Measurements from ENCODE around the gene GALNT14. TPM values are rescaled to one million over a fixed set of nuclear protein-coding genes. Genes with fewer than 3 reads are reported as not detected.

The GALNT14 gene
- total RNA-seq, 4 donors from 2014 or later: 3.2 to 6.6 (median 4.7) TPM

DNA sequence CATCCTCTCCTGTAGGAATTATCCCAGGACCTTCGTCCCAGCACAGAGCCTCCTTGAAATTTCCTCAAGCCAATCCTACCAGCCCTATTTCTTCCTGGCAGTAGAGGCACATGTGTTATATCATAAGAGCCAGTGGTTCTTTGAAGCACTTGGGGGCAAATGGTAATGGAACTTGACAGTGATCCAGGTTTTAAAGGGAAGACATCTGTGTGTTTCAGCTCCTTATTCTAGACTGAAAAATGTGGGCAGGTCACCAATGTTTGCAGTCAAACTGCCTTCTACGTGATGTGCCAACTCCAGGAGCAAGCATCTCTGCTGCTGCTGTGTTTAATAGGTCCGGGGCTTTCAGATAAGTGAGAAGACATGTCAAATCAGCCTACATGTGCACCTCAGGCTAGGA, 157.1 kb downstream of the GALNT14 start:
- 76% methylated on average over 3 of the region's 3 CpGs for WGBS
- no peak for TF ChIP-seq POLR2A (IDR thresholded peaks at IDR 0.05)
- TF ChIP-seq, protein P1, sequence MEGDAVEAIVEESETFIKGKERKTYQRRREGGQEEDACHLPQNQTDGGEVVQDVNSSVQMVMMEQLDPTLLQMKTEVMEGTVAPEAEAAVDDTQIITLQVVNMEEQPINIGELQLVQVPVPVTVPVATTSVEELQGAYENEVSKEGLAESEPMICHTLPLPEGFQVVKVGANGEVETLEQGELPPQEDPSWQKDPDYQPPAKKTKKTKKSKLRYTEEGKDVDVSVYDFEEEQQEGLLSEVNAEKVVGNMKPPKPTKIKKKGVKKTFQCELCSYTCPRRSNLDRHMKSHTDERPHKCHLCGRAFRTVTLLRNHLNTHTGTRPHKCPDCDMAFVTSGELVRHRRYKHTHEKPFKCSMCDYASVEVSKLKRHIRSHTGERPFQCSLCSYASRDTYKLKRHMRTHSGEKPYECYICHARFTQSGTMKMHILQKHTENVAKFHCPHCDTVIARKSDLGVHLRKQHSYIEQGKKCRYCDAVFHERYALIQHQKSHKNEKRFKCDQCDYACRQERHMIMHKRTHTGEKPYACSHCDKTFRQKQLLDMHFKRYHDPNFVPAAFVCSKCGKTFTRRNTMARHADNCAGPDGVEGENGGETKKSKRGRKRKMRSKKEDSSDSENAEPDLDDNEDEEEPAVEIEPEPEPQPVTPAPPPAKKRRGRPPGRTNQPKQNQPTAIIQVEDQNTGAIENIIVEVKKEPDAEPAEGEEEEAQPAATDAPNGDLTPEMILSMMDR (IDR thresholded peaks at IDR 0.05): no peak
- TF ChIP-seq POLR2AphosphoS5 (IDR thresholded peaks at IDR 0.05): no peak
- TF ChIP-seq EP300 (IDR thresholded peaks at IDR 0.05): no peak
- Histone ChIP-seq H3K27me3 (no peaks in the 10 kb centered on the region), H3K36me3 (no peaks in the 10 kb centered on the region), H3K9me3 (no peaks in the 10 kb centered on the region), H3K4me3 (no peak overlapping the region), H3K4me1 (no peaks in the 10 kb centered on the region), H3K27ac (no peak overlapping the region)
- DNase-seq (ENCODE audit: low spot score in 2 of 2): no peak

DNA sequence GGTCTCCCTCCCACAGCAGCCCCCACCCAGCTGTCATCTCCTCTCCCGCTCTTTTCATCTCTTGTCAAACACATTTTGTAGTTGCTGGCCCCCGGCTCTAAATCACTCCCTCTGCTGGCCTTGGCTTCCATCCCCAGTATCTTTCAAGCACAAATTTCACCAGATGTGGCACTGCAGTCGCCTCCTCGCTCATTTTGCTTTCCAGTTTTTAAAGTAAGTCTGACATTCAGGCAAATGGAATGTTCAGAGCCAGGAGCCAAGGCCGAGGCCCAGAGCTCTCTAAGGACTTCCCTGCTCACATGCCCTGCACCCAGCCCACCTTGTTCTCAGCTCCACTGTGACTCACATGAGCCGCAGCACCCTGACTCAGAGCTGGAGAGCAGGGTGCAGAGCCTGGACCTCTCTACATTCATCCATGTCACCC, 158.4 kb downstream of the GALNT14 start:
- Histone ChIP-seq H3K4me1 (no peaks in the 10 kb centered on the region), H3K36me3 (no peaks in the 10 kb centered on the region), H3K27ac (no peak overlapping the region), H3K9me3 (no peaks in the 10 kb centered on the region), H3K27me3 (no peaks in the 10 kb centered on the region), H3K4me3 (no peak overlapping the region)
- WGBS: 49% methylated on average over 6 of the region's 6 CpGs
- no peak for DNase-seq (ENCODE audit: low spot score in 2 of 2)
- TF ChIP-seq POLR2AphosphoS5 (IDR thresholded peaks at IDR 0.05): no peak
- TF ChIP-seq POLR2A (IDR thresholded peaks at IDR 0.05): no peak
- no peak for TF ChIP-seq EP300 (IDR thresholded peaks at IDR 0.05)
- TF ChIP-seq, protein P1 (IDR thresholded peaks at IDR 0.05): no peak

DNA sequence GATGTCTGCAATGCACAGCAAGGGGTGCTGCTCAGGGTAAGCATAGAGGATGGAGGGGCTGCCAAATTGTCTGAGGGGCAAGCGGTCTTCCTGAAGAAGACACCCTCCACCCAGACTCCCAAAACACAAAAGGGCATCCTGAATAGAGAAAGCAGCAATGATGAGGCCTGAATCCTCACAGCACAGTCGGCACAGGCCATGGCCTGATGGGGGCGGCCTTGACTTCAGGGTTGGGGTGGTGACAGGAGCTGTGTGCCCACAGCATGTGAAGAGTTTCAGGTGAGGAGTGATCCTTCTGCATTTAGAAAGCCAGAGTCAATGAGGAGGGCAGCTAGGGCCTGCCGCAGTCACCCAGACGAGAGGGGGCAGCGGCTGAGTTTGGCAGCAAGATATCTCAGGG, 159.4 kb downstream of the GALNT14 start:
- no peak overlapping the region for H3K27ac ChIP-seq

DNA sequence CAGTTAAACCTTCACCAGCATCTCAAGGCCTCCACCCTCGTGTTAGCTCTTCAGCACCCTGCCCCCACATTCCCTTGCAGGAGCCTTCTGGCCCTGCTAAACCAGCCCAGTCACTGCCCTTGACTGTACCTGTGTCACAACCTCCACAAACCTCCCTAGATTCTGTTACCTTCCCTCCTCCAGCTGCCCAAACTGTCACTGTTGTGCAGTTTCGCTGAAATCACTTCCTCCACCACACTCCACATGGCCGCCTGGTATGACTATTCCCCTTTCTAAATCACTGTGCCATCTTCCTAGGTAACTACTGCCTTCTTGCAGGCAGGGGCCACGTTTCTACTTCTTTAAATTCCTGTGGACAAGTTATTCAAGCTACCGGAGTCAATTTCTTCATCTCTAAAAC, 160.2 kb downstream of the GALNT14 start:
- Histone ChIP-seq H3K36me3 (no peaks in the 10 kb centered on the region), H3K27ac (no peak overlapping the region), H3K4me1 (no peaks in the 10 kb centered on the region), H3K4me3 (no peak overlapping the region), H3K9me3 (no peaks in the 10 kb centered on the region), H3K27me3 (no peaks in the 10 kb centered on the region)
- DNase-seq (ENCODE audit: low spot score in 2 of 2): no peak
- TF ChIP-seq EP300 (IDR thresholded peaks at IDR 0.05) (no peak), POLR2A (IDR thresholded peaks at IDR 0.05) (no peak), POLR2AphosphoS5 (IDR thresholded peaks at IDR 0.05) (no peak)
- TF ChIP-seq, protein P1 (IDR thresholded peaks at IDR 0.05): no peak
- WGBS: 85% methylated on average over 5 of the region's 5 CpGs

More for the DNA sequence above, 159.4 kb downstream of the GALNT14 start:
- no peak for DNase-seq (ENCODE audit: low spot score in 2 of 2)
- Histone ChIP-seq H3K4me1 (no peaks in the 10 kb centered on the region), H3K4me3 (no peak overlapping the region), H3K9me3 (no peaks in the 10 kb centered on the region), H3K27me3 (no peaks in the 10 kb centered on the region), H3K36me3 (no peaks in the 10 kb centered on the region)
- TF ChIP-seq, protein P1 (IDR thresholded peaks at IDR 0.05): no peak
- TF ChIP-seq POLR2A (IDR thresholded peaks at IDR 0.05) (no peak), EP300 (IDR thresholded peaks at IDR 0.05) (no peak), POLR2AphosphoS5 (IDR thresholded peaks at IDR 0.05) (no peak)
- 93% methylated on average over 6 of the region's 6 CpGs for WGBS

DNA sequence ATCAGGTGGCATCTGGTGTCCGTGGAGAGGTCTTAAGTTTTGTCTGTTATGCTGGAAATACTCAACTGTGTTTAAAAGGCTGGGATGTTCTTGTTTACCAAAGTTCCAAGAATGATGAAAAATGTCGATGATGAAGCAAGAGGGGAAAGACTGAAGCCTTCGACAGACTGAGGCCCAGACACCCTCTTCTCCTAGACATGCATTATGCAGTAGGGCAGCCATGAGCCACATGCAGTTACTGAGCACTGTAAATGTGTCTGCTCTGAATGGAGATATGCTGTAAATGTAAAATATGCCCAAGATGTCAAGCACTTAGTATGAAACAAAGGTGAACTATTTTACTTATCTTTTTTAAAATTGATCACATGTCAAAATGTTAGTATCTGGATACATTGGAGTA, 163.1 kb downstream of the GALNT14 start:
- Histone ChIP-seq H3K27ac (no peak overlapping the region), H3K36me3 (no peaks in the 10 kb centered on the region), H3K4me3 (no peak overlapping the region), H3K27me3 (peaks cover 3% of the 10 kb centered on the region), H3K9me3 (no peaks in the 10 kb centered on the region), H3K4me1 (no peaks in the 10 kb centered on the region)
- TF ChIP-seq POLR2AphosphoS5 (IDR thresholded peaks at IDR 0.05): no peak
- TF ChIP-seq POLR2A (IDR thresholded peaks at IDR 0.05): no peak
- no peak for TF ChIP-seq EP300 (IDR thresholded peaks at IDR 0.05)
- TF ChIP-seq, protein P1 (IDR thresholded peaks at IDR 0.05): no peak
- whole genome bisulfite sequencing: 80% methylated on average over 3 of the region's 3 CpGs
- DNase-seq (ENCODE audit: low spot score in 2 of 2): no peak

All from suprapubic skin (tissue), 4 donors.